Liver (tissue), 9 donors: ENCODE data around the gene GLRX5. TPM values are rescaled to one million over a fixed set of nuclear protein-coding genes. Genes with fewer than 3 reads are reported as not detected.

Experiments used
- DNase-seq: peaks from one replicate; pipeline ENCODE4 v3.0.0-alpha.2; 2017; ENCODE audit warnings: low spot score
- H3K27ac ChIP-seq, 2 donors: one replicate each; pipeline ENCODE4 v1.7.0; 2013; ENCODE audit warnings: inconsistent platforms in 2 of 2, low read length in 2 of 2, control low read depth in 1 of 2, low read depth in 1 of 2, mild to moderate bottlenecking in 1 of 2
- H3K27me3 ChIP-seq, 4 donors: one replicate each; pipeline versions ENCODE4 v1.6.1 to v1.7.0; 2013; ENCODE audit warnings: low read length in 3 of 4, inconsistent platforms in 1 of 4, mild to moderate bottlenecking in 1 of 4, moderate library complexity in 1 of 4; ENCODE audit not compliant: control insufficient read depth in 4 of 4, insufficient read depth in 4 of 4
- H3K36me3 ChIP-seq, 4 donors: one replicate each; pipeline versions ENCODE4 v1.6.1 to v1.7.0; 2013; ENCODE audit warnings: low read length in 3 of 4, mild to moderate bottlenecking in 3 of 4, low read depth in 1 of 4, moderate library complexity in 1 of 4; ENCODE audit not compliant: control insufficient read depth in 4 of 4, insufficient read depth in 3 of 4
- H3K4me1 ChIP-seq, 4 donors: one replicate each; pipeline versions ENCODE4 v1.6.1 to v1.7.0; 2013; ENCODE audit warnings: low read length in 3 of 4, mild to moderate bottlenecking in 3 of 4, moderate library complexity in 1 of 4; ENCODE audit not compliant: control insufficient read depth in 4 of 4, insufficient read depth in 4 of 4
- H3K4me3 ChIP-seq, 3 donors: one replicate each; pipeline versions ENCODE4 v1.6.1 to v1.7.0; 2013; ENCODE audit warnings: low read length in 3 of 3, control low read depth in 1 of 3, low read depth in 1 of 3, mild to moderate bottlenecking in 1 of 3
- H3K9ac ChIP-seq, 2 donors: one replicate each; pipeline ENCODE4 v1.7.0; 2013; ENCODE audit warnings: low read length in 2 of 2, mild to moderate bottlenecking in 2 of 2, moderate library complexity in 2 of 2, control low read depth in 1 of 2, low read depth in 1 of 2
- H3K9me3 ChIP-seq, 4 donors: one replicate each; pipeline versions ENCODE4 v1.6.1 to v1.7.0; 2013; ENCODE audit warnings: low read length in 3 of 4; ENCODE audit not compliant: control insufficient read depth in 4 of 4
- EGR1 ChIP-seq, 2 donors: IDR thresholded peaks; 2 replicates each; pipeline ENCODE4 v1.6.1; 2016 to 2018; ENCODE audit warnings: antibody characterized with exemption in 2 of 2, low read depth in 2 of 2
- FOXA1 ChIP-seq: IDR thresholded peaks from 2 replicates; pipeline ENCODE4 v1.6.1; 2016; ENCODE audit warnings: antibody characterized with exemption
- FOXA2 ChIP-seq: IDR thresholded peaks from 2 replicates; pipeline ENCODE4 v1.6.1; 2016; ENCODE audit warnings: antibody characterized with exemption
- GABPA ChIP-seq, 2 donors: IDR thresholded peaks in 1 of 2; conservative IDR thresholded peaks in 1 of 2; 2 replicates each; pipeline ENCODE4 v1.6.1; 2016; ENCODE audit warnings: antibody characterized with exemption in 2 of 2, mild to moderate bottlenecking in 1 of 2, moderate library complexity in 1 of 2
- HNF4A ChIP-seq, 2 donors: conservative IDR thresholded peaks; 2 replicates each; pipeline ENCODE4 v1.6.1; 2016; ENCODE audit warnings: antibody characterized with exemption in 2 of 2, mild to moderate bottlenecking in 2 of 2
- HNF4G ChIP-seq: IDR thresholded peaks from 2 replicates; pipeline ENCODE4 v1.6.1; 2016; ENCODE audit warnings: antibody characterized with exemption
- JUND ChIP-seq, 2 donors: IDR thresholded peaks; 2 replicates each; pipeline ENCODE4 v1.6.1; 2016; ENCODE audit warnings: antibody characterized with exemption in 2 of 2
- NR2F2 ChIP-seq: IDR thresholded peaks from 2 replicates; pipeline ENCODE4 v1.6.1; 2016; ENCODE audit warnings: antibody characterized with exemption
- RAD21 ChIP-seq, 2 donors: IDR thresholded peaks; 2 replicates each; pipeline ENCODE4 v1.6.1; 2016; ENCODE audit warnings: antibody characterized with exemption in 2 of 2, mild to moderate bottlenecking in 2 of 2
- RXRA ChIP-seq, 2 donors: IDR thresholded peaks; 2 replicates each; pipeline ENCODE4 v1.6.1; 2017 to 2018; ENCODE audit warnings: antibody characterized with exemption in 2 of 2, mild to moderate bottlenecking in 1 of 2
- SP1 ChIP-seq: IDR thresholded peaks from 2 replicates; pipeline ENCODE4 v1.6.1; 2018; ENCODE audit warnings: antibody characterized with exemption, mild to moderate bottlenecking
- TAF1 ChIP-seq: conservative IDR thresholded peaks from 2 replicates; pipeline ENCODE4 v1.6.1; 2016; ENCODE audit warnings: antibody characterized with exemption, mild to moderate bottlenecking
- YY1 ChIP-seq: IDR thresholded peaks from 2 replicates; pipeline ENCODE4 v1.6.1; 2016; ENCODE audit warnings: antibody characterized with exemption, mild to moderate bottlenecking
- WGBS: extraction: QIAGEN DNeasy Blood & Tissue Kit; methylation state at CpG from one replicate; pipeline ENCODE4 v1.1.7; 2013; 5-methylcytosine and 5-hydroxymethylcytosine counted together
- polyA plus RNA-seq, 2 donors: library from polyadenylated mRNA; stranded (reverse) in 1 of 2; unstranded in 1 of 2; fragments of 200-250 nt in 1 of 2; fragments of >200 nt in 1 of 2; fragmentation: Nextera tagmentation in 1 of 2; extraction: Ambion mirVana in 1 of 2; gene quantifications; one replicate each; pipeline versions ENCODE4 v1.2.1 to v1.2.3, GENCODE V29; 2013 to 2015
- total RNA-seq, 2 donors: library from RNA; depleted of rRNA; stranded (reverse); fragments of >200 nt; gene quantifications; one replicate each; pipeline ENCODE4 v1.2.3, GENCODE V29; 2014
- TF ChIP-seq, protein P1 (sequence below): IDR thresholded peaks from 2 replicates; pipeline ENCODE4 v1.6.1; 2016; ENCODE audit warnings: antibody characterized with exemption, mild to moderate bottlenecking
- TF ChIP-seq, protein P2 (sequence below): IDR thresholded peaks from 2 replicates; pipeline ENCODE4 v1.6.1; 2016; ENCODE audit warnings: antibody characterized with exemption
- TF ChIP-seq, protein P3 (sequence below): IDR thresholded peaks from 2 replicates; pipeline ENCODE4 v1.6.1; 2016; ENCODE audit warnings: antibody characterized with exemption
- TF ChIP-seq, protein P4 (sequence below): IDR thresholded peaks from 2 replicates; pipeline ENCODE4 v1.6.1; 2016; ENCODE audit warnings: antibody characterized with exemption
- TF ChIP-seq, protein P5 (sequence below): fragments of 150-350 bp; IDR thresholded peaks from 2 replicates; pipeline ENCODE4 v1.5.1; 2017; ENCODE audit warnings: improper control_type of control experiment, low read depth, low read length; ENCODE audit not compliant: missing input control
- donor health status: healthy.
- donor health status: healthy.
- donor health status: healthy.
- donor health status: healthy.
- donor health status: healthy.

Gene GLRX5
- total and polyA plus RNA-seq, 4 donors: 28.4 to 172 (median 39.7) TPM

DNA sequence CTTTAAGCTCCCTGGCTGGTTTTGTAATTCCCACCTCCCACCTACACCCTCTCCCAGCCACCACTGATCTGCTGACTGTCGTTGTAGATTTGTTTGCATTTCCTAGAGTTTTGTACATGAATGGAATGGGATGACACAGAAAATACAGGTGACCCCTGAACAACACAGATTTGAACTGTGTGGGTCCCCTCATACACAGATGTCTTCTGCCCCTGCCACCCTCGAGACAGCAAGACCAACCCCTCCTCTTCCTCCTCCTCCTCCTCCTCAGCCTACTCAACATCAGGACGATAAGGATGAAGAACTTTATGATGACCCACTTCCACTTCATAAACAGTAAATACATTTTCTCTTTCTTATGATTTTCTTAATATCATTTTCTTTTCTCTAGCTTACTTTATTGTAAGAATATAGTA is 47.2 kb upstream of the GLRX5 start:
- WGBS: 64% methylated on average over 3 of the region's 3 CpGs
- H3K9me3 ChIP-seq: no peaks in the 10 kb centered on the region
- TF ChIP-seq, protein P1, sequence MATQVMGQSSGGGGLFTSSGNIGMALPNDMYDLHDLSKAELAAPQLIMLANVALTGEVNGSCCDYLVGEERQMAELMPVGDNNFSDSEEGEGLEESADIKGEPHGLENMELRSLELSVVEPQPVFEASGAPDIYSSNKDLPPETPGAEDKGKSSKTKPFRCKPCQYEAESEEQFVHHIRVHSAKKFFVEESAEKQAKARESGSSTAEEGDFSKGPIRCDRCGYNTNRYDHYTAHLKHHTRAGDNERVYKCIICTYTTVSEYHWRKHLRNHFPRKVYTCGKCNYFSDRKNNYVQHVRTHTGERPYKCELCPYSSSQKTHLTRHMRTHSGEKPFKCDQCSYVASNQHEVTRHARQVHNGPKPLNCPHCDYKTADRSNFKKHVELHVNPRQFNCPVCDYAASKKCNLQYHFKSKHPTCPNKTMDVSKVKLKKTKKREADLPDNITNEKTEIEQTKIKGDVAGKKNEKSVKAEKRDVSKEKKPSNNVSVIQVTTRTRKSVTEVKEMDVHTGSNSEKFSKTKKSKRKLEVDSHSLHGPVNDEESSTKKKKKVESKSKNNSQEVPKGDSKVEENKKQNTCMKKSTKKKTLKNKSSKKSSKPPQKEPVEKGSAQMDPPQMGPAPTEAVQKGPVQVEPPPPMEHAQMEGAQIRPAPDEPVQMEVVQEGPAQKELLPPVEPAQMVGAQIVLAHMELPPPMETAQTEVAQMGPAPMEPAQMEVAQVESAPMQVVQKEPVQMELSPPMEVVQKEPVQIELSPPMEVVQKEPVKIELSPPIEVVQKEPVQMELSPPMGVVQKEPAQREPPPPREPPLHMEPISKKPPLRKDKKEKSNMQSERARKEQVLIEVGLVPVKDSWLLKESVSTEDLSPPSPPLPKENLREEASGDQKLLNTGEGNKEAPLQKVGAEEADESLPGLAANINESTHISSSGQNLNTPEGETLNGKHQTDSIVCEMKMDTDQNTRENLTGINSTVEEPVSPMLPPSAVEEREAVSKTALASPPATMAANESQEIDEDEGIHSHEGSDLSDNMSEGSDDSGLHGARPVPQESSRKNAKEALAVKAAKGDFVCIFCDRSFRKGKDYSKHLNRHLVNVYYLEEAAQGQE: no peak
- TF ChIP-seq, protein P2, sequence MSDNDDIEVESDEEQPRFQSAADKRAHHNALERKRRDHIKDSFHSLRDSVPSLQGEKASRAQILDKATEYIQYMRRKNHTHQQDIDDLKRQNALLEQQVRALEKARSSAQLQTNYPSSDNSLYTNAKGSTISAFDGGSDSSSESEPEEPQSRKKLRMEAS: no peak
- TF ChIP-seq SP1 (no peak), FOXA2 (no peak), TAF1 (no peak), FOXA1 (no peak), HNF4G (no peak), RAD21 (IDR thresholded peaks at IDR 0.05) (no peak), HNF4A (conservative IDR thresholded peaks at IDR 0.05) (no peak), YY1 (no peak), JUND (IDR thresholded peaks at IDR 0.05) (no peak), RXRA (IDR thresholded peaks at IDR 0.05) (no peak), EGR1 (IDR thresholded peaks at IDR 0.05; ENCODE audit: low read depth in 2 of 2) (no peak), NR2F2 (no peak), GABPA (IDR thresholded peaks at IDR 0.05 in 1 of 2, conservative IDR thresholded peaks at IDR 0.05 in 1 of 2) (no peak)
- TF ChIP-seq, protein P3, sequence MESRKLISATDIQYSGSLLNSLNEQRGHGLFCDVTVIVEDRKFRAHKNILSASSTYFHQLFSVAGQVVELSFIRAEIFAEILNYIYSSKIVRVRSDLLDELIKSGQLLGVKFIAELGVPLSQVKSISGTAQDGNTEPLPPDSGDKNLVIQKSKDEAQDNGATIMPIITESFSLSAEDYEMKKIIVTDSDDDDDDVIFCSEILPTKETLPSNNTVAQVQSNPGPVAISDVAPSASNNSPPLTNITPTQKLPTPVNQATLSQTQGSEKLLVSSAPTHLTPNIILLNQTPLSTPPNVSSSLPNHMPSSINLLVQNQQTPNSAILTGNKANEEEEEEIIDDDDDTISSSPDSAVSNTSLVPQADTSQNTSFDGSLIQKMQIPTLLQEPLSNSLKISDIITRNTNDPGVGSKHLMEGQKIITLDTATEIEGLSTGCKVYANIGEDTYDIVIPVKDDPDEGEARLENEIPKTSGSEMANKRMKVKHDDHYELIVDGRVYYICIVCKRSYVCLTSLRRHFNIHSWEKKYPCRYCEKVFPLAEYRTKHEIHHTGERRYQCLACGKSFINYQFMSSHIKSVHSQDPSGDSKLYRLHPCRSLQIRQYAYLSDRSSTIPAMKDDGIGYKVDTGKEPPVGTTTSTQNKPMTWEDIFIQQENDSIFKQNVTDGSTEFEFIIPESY: no peak
- TF ChIP-seq, protein P4, sequence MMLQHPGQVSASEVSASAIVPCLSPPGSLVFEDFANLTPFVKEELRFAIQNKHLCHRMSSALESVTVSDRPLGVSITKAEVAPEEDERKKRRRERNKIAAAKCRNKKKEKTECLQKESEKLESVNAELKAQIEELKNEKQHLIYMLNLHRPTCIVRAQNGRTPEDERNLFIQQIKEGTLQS: no peak
- TF ChIP-seq, protein P5, sequence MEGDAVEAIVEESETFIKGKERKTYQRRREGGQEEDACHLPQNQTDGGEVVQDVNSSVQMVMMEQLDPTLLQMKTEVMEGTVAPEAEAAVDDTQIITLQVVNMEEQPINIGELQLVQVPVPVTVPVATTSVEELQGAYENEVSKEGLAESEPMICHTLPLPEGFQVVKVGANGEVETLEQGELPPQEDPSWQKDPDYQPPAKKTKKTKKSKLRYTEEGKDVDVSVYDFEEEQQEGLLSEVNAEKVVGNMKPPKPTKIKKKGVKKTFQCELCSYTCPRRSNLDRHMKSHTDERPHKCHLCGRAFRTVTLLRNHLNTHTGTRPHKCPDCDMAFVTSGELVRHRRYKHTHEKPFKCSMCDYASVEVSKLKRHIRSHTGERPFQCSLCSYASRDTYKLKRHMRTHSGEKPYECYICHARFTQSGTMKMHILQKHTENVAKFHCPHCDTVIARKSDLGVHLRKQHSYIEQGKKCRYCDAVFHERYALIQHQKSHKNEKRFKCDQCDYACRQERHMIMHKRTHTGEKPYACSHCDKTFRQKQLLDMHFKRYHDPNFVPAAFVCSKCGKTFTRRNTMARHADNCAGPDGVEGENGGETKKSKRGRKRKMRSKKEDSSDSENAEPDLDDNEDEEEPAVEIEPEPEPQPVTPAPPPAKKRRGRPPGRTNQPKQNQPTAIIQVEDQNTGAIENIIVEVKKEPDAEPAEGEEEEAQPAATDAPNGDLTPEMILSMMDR: no peak

More for the DNA sequence above, 47.2 kb upstream of the GLRX5 start:
- Histone ChIP-seq H3K36me3 (no peaks in the 10 kb centered on the region), H3K27ac (no peak overlapping the region), H3K4me3 (no peak overlapping the region), H3K9ac (no peak overlapping the region), H3K27me3 (no peaks in the 10 kb centered on the region), H3K4me1 (peaks cover 14 to 47% (median 29%) of the 10 kb centered on the region in 4 donors)
- no peak for DNase-seq
